Activated CD8-positive, alpha-beta T cell treated with anti-CD3 and anti-CD28 coated beads, Interleukin-2, amount 10 ng/mL, durations not matched to agents 7 days and 5 days (primary cell): ENCODE results near the gene AP3M1. TPM values are rescaled to one million over a fixed set of nuclear protein-coding genes. Genes with fewer than 3 reads are reported as not detected.

Experiments
- ATAC-seq: fragments of 150-1000 bp; cut with Tn5 transposase; one replicate; pipeline ENCODE4 v1.10.0; 2021; ENCODE audit warnings: moderate library complexity
- CTCF ChIA-PET: fragments of 350-600 bp; sonication (Branson Sonifier 250); formaldehyde crosslinking; loops from one replicate; lab custom pipeline; 2021; ENCODE audit warnings: antibody characterized with exemption; lab: Charles Lee
- POLR2A ChIA-PET: fragments of 350-600 bp; sonication (Branson Sonifier 250); formaldehyde crosslinking; loops from one replicate; lab custom pipeline; 2021; ENCODE audit warnings: antibody characterized with exemption; lab: Charles Lee
- DNase-seq: peaks from one replicate; pipeline ENCODE4 v3.0.0-alpha.2; 2020
- H3K27ac Mint-ChIP-seq: one replicate; pipeline ENCODE4 v1.8.0; 2021; ENCODE audit warnings: mild to moderate bottlenecking, mixed read lengths
- H3K27me3 Mint-ChIP-seq: one replicate; pipeline ENCODE4 v1.8.0; 2021; ENCODE audit warnings: low read depth, mixed read lengths
- H3K36me3 Mint-ChIP-seq: one replicate; pipeline ENCODE4 v1.8.0; 2021; ENCODE audit warnings: low read depth, mixed read lengths
- H3K4me1 Mint-ChIP-seq: one replicate; pipeline ENCODE4 v1.8.0; 2021; ENCODE audit warnings: low read depth, mixed read lengths
- H3K4me3 Mint-ChIP-seq: one replicate; pipeline ENCODE4 v1.8.0; 2021; ENCODE audit warnings: mild to moderate bottlenecking, mixed read lengths
- H3K9me3 Mint-ChIP-seq: one replicate; pipeline ENCODE4 v1.8.0; 2022; ENCODE audit warnings: mixed read lengths; ENCODE audit not compliant: insufficient read depth
- total RNA-seq, 2 experiments: library from RNA; stranded (reverse); gene quantifications; one replicate each; pipeline ENCODE4 v1.2.3, GENCODE V29; 2021

The AP3M1 gene
- total RNA-seq, 2 experiments from 2014 or later: 44.2 to 49.1 TPM

DNA sequence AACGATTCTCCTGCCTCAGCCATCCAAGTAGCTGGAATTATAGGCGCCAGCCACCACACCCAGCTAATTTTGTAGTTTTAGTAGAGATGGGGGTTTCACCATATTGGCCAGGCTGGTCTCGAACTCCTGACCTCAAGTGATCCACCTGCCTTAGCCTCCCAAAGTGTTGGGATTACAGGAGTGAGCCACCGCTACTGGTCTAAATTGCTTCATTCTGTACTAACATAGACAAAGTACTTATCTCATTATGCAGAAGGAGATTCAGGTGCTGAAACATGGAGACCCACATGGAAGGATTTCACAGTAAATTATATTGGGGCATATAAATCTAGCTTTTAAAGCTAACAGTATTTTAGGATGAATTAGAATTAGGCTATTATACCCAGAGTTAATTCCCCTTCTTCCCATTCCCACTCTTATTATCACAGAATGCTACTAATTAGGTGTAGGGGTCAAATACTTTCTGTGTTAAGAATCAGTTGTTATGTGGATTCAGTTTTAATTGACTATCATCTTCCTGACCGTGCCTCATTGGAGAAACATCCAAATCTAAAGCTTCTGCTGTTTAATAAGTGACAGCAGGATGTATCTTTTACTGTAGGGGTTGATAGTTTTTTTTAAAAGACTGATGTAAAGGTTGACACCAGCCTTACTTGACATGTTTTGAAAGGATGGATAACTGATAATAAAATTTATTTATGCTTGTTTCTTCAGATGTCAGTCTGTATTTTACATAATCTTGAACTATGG lies 27.6 kb upstream of the AP3M1 start:
- no peaks in the 10 kb centered on the region for H3K36me3 Mint-ChIP-seq
- POLR2A ChIA-PET: interaction anchor here (0.8 to 3.4 kb wide), 3 partner anchors 12 to 28 kb away, joined by 3 to 20 read pairs (median 16); partner anchors contain the start of genes ADK and AP3M1
- ATAC-seq: no peak
- DNase-seq: no peak
- CTCF ChIA-PET: interaction anchor here (0.8 to 2.1 kb wide), 7 partner anchors 11 to 238 kb away, joined by 3 to 11 read pairs (median 3); partner anchors contain the start of genes ADK and AP3M1
- peaks cover 39% of the 10 kb centered on the region for H3K4me1 Mint-ChIP-seq
- H3K9me3 Mint-ChIP-seq: no peaks in the 10 kb centered on the region
- H3K27me3 Mint-ChIP-seq: no peaks in the 10 kb centered on the region
- H3K4me3 Mint-ChIP-seq: peak overlapping the region; percentile 28
- H3K27ac Mint-ChIP-seq: no peak overlapping the region

DNA sequence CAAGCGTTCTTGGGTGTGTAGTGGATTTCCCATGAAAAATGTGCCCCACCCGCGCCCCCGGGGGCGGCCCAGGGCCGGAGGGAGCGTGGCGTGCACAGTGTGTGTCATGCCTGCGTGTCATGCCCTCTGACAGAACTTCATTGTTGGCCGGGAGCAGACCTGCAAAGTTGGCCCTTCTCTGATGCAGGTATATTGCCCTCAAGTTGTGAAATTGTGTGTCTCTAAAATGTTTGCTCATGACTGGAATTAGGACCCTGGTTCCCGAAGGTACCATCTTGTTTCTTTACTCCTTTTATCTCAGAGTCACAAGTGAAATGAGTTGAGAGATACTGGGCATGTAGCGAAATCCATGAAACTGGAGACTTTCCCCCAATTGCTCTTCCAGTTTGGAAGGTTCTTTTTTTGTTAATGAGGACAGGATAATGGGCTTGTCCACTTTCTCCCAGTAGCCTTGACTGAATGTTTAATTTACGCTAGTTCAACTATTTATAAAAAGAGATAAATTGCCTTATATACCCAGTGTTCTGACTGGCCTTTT lies 26.6 kb upstream of the AP3M1 start:
- POLR2A ChIA-PET: interaction anchor here (0.6 to 3.4 kb wide), 4 partner anchors 10 to 27 kb away, joined by 3 to 20 read pairs (median 10); partner anchors contain the start of genes ADK and AP3M1
- CTCF ChIA-PET: interaction anchor here (0.8 to 2.1 kb wide), 6 partner anchors 12 to 237 kb away, joined by 3 to 11 read pairs (median 4); no protein-coding TSS in a partner anchor
- no peaks in the 10 kb centered on the region for H3K9me3 Mint-ChIP-seq
- peak overlapping the region; percentile 91 for H3K4me3 Mint-ChIP-seq
- DNase-seq (peak; percentile 53), ATAC-seq (no peak)
- H3K27me3 Mint-ChIP-seq: no peaks in the 10 kb centered on the region
- no peaks in the 10 kb centered on the region for H3K36me3 Mint-ChIP-seq
- H3K27ac Mint-ChIP-seq: peak overlapping the region; percentile 97
- H3K4me1 Mint-ChIP-seq: peaks cover 39% of the 10 kb centered on the region

DNA sequence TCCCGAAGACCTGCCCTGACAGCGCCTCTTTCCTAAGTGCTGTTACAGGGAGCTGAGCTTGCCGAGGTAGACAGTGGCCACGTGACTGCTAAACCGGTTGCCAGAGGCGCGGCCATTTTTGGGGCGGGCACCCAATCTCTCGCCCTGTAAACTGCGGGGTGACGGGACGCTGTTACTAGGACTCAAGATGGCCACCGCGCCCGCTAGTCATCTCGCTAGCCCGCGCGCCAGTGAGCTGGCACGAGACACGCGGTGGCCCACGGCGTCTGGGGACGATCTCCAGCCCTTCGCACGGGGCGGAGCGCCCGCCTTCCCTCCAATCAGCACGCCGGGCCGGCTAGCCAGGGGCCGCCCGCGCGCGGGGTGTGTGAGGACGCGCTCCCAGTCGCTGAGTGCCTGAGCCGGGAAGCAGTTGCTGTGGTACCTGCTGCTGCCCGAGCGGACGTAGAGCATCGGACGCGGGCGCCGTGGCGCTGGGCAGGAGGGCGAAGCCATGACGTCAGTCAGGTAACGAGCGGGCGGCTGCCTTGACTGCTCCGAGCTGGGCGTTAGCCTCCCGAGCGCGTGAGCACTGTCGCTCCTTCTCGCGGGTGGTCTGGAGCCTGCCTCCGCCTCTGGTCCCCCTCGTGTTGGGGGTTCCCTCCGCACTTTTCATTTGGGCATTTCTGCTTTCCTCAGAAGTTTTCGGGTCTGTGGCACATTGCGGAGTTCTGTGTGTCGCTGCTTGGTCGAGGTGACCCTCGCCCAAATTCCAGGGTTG lies 25.9 kb upstream of the AP3M1 start:
- H3K36me3 Mint-ChIP-seq: no peaks in the 10 kb centered on the region
- peak overlapping the region; percentile 97 for H3K27ac Mint-ChIP-seq
- H3K27me3 Mint-ChIP-seq: no peaks in the 10 kb centered on the region
- no peaks in the 10 kb centered on the region for H3K9me3 Mint-ChIP-seq
- ChIA-PET POLR2A (interaction anchor here (0.5 to 3.4 kb wide), 8 partner anchors 9 to 475 kb away, joined by 3 to 20 read pairs (median 4); partner anchors contain the start of genes ADK and AP3M1), CTCF (interaction anchor here (0.7 kb wide), 1 partner anchor 30 kb away, joined by 3 read pairs; no protein-coding TSS in a partner anchor)
- peak; percentile 96 for ATAC-seq
- peaks cover 33% of the 10 kb centered on the region for H3K4me1 Mint-ChIP-seq
- H3K4me3 Mint-ChIP-seq: peak overlapping the region; percentile 91
- DNase-seq: peak; percentile 98

DNA sequence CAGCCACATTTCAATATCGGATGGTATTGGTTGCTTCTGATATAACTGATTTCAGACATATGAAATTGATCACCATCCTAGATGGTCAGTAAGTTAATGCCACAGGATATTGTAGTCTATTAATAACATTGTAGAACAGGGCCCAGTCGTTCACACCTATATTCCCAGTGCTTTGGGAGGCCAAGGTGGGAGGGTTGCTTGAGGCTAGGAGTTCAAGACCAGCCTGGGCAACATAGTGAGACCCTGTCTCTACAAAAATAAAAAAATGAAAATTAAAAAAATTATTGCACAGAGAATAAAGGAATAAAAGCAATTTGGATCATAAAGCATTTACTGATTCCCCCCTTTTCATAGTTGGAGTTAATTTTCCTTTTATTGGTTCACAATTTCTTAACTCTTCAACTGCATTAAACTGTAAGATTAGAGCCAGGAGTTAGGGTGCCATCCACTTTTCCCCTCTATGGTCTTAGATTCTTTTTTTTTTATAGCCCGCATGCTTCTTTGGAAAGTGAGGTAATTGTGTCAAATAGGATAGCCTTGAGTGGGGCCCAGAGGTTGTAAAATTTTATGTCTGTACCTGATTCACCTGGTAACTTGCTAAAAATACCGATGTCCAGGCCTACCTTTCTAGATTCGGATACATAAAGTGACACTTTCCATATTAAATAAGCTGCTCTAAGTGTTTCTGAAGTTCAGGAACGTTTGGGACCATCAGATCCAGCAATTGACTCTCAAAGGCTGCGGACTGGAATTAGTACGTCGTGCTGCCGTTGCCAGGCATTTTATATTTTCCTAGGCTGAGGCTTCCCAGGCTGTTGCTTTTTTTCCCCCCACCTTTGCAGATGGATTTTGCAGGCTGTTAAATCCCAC lies 25.1 kb upstream of the AP3M1 start:
- ChIA-PET CTCF (interaction anchor here (0.7 to 1.0 kb wide), 2 partner anchors 29 to 1055 kb away, joined by 3 read pairs; no protein-coding TSS in a partner anchor), POLR2A (interaction anchor here (0.8 to 3.4 kb wide), 7 partner anchors 8 to 53 kb away, joined by 3 to 20 read pairs (median 4); partner anchors contain the start of genes ADK and AP3M1)

DNA sequence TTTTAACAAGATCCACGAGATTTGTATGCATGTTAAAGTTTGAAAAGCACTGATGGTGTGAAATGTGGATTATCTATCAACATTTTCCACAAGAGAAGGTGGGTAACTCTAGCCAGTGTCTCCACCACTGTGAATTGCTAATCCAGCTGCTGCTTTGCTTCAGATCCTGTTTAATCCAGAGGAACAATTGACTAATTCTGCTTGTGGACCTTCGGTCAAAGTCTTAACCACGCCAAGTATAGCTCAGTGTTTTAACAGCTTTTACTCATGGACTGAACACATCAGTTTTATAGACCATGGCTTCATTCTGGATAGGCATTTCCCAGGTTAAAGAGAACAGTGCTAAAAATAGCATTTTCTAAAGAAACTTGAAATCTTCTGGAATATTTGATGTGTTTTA lies 23.9 kb upstream of the AP3M1 start:
- no peaks in the 10 kb centered on the region for H3K9me3 Mint-ChIP-seq
- H3K4me1 Mint-ChIP-seq: peaks cover 31% of the 10 kb centered on the region
- no peak for DNase-seq
- no peaks in the 10 kb centered on the region for H3K27me3 Mint-ChIP-seq
- POLR2A ChIA-PET: interaction anchor here (0.6 kb wide), 1 partner anchor 208 kb away, joined by 3 read pairs; no protein-coding TSS in a partner anchor
- peaks cover 1% of the 10 kb centered on the region for H3K36me3 Mint-ChIP-seq
- CTCF ChIA-PET: interaction anchor here (1.0 kb wide), 1 partner anchor 1056 kb away, joined by 3 read pairs; no protein-coding TSS in a partner anchor
- no peak overlapping the region for H3K4me3 Mint-ChIP-seq
- H3K27ac Mint-ChIP-seq: no peak overlapping the region
- ATAC-seq: no peak

More for the DNA sequence above, 25.1 kb upstream of the AP3M1 start:
- Mint-ChIP-seq H3K4me3 (peak overlapping the region; percentile 91), H3K9me3 (no peaks in the 10 kb centered on the region), H3K27me3 (no peaks in the 10 kb centered on the region), H3K4me1 (peaks cover 32% of the 10 kb centered on the region), H3K27ac (peak overlapping the region; percentile 97), H3K36me3 (peaks cover 1% of the 10 kb centered on the region)
- no peak for DNase-seq
- no peak for ATAC-seq

DNA sequence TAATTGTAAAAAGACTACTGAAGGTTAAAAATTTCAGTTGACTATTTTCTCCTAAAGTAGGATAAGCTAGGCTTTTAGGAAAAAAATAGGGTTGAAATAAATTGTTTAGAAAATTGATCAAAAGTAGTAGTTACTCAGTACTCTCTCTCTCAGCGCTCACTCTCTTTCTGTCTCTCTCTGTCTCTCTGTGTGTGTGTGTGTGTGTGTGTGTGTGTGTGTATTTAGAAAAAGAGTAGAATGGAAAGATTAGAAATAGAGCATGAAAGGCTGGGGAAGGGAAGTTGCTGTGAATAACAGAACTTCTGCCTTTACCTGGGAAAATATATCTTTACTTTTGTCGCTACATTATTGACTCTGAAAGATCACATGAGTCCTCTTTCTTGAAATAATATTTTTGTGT lies 21.0 kb upstream of the AP3M1 start:
- no peaks in the 10 kb centered on the region for H3K9me3 Mint-ChIP-seq
- DNase-seq (no peak), ATAC-seq (no peak)
- no peaks in the 10 kb centered on the region for H3K27me3 Mint-ChIP-seq
- CTCF ChIA-PET: interaction anchor here (0.7 to 0.8 kb wide), 2 partner anchors 14 to 20 kb away, joined by 4 read pairs; partner anchors contain the start of gene ADK
- H3K4me3 Mint-ChIP-seq: no peak overlapping the region
- POLR2A ChIA-PET: interaction anchor here (0.6 to 0.9 kb wide), 2 partner anchors 21 to 162 kb away, joined by 3 read pairs; partner anchors contain the start of genes ADK and AP3M1
- peaks cover 1% of the 10 kb centered on the region for H3K36me3 Mint-ChIP-seq
- H3K4me1 Mint-ChIP-seq: peaks cover 27% of the 10 kb centered on the region
- H3K27ac Mint-ChIP-seq: no peak overlapping the region

DNA sequence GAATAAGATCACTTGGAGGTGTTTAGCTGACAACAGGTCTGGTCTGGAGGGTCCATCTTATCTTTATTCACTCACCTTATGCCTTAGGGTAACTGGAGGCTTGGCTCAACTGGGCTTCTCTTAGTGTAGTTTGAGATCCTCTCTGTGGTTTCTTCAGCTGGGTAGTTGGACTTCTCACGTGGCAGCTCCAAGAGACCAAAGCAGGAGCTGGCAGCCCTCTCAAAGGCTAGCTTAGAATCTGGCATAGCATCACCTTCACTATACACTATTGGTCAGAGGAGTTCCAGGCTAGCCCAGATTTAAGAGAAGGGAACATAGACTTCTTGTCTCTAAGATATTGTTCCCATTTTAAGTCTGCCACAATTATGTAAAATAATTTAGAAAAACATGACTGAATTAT lies 16.8 kb upstream of the AP3M1 start:
- H3K4me3 Mint-ChIP-seq: no peak overlapping the region
- ATAC-seq (no peak), DNase-seq (no peak)
- ChIA-PET POLR2A (interaction anchor here (0.9 to 2.5 kb wide), 3 partner anchors 9 to 17 kb away, joined by 3 to 10 read pairs (median 5); partner anchors contain the start of genes ADK and AP3M1), CTCF (interaction anchor here (1.4 to 2.0 kb wide), 3 partner anchors 10 to 67 kb away, joined by 4 to 11 read pairs (median 4); no protein-coding TSS in a partner anchor)
- no peaks in the 10 kb centered on the region for H3K27me3 Mint-ChIP-seq
- H3K27ac Mint-ChIP-seq: no peak overlapping the region
- H3K36me3 Mint-ChIP-seq: peaks cover 3% of the 10 kb centered on the region
- no peaks in the 10 kb centered on the region for H3K9me3 Mint-ChIP-seq
- peaks cover 35% of the 10 kb centered on the region for H3K4me1 Mint-ChIP-seq

DNA sequence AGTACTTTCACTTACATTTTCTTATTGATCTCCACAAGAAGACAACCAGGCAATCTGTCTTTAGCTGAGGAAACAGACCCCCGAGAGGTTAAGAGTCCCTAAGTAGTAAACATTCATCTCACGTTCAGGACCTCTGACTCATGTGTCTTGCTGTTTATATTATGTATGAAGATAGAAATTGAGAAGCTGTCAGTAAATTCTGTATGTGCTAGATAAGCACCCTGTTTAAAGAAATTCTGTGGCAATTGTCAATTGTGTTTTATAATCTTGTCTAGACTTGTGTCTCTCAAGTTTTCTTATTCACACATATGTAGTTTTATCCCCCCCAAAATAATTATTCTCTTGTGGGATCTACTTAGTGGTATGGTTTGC lies 14.9 kb upstream of the AP3M1 start:
- ATAC-seq: no peak
- H3K9me3 Mint-ChIP-seq: no peaks in the 10 kb centered on the region
- H3K27ac Mint-ChIP-seq: no peak overlapping the region
- no peak for DNase-seq
- H3K4me3 Mint-ChIP-seq: no peak overlapping the region
- ChIA-PET CTCF (interaction anchor here (1.2 to 1.5 kb wide), 4 partner anchors 14 to 225 kb away, joined by 4 read pairs; partner anchors contain the start of gene ADK), POLR2A (interaction anchor here (1.0 to 1.3 kb wide), 3 partner anchors 11 to 15 kb away, joined by 3 to 6 read pairs (median 4); no protein-coding TSS in a partner anchor)
- peaks cover 33% of the 10 kb centered on the region for H3K4me1 Mint-ChIP-seq
- H3K27me3 Mint-ChIP-seq: no peaks in the 10 kb centered on the region
- peaks cover 2% of the 10 kb centered on the region for H3K36me3 Mint-ChIP-seq

DNA sequence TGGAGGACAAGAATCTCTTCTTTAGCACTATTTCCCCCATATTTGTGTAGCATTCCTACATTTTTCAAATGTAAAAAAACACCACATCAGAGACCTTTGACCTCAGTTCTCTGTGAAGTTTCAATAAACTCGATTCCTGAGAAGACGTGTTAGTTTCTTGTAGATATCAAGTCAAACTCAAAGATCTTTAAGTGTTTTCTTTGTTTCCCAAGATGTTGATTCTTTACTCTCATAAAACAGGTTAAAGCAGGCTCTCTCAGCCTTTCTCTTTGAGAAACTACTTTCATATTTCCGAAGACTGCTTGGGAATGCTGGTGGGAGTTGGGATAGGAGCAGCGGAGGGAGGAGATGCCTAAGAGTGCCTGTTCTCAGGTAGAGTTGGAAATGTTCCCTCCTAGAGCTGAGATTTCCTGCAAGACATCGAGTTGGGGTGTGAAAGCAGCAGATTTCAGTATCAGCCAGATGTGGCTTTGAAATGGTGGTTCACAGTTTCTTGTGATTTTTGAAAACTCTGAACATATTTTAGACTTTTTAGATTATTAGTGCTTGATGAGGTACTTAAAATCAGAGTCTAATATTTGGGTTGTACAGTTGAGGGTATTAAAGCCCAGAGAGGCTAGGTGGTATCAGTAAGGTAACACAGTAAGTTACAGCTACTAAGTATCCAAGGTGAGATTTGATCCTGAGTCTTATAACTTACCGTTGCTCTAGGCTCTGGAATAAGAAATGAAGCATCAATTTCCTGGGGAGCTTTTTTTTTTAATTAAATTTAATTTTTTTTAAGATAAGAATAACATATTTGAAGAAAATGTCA lies 14.3 kb upstream of the AP3M1 start:
- no peaks in the 10 kb centered on the region for H3K9me3 Mint-ChIP-seq
- peaks cover 2% of the 10 kb centered on the region for H3K36me3 Mint-ChIP-seq
- no peak overlapping the region for H3K4me3 Mint-ChIP-seq
- ATAC-seq (no peak), DNase-seq (no peak)
- CTCF ChIA-PET: interaction anchor here (1.2 to 1.5 kb wide), 4 partner anchors 14 to 224 kb away, joined by 4 read pairs; partner anchors contain the start of gene ADK
- POLR2A ChIA-PET: interaction anchor here (1.0 kb wide), 2 partner anchors 13 to 15 kb away, joined by 3 to 6 read pairs; no protein-coding TSS in a partner anchor
- no peak overlapping the region for H3K27ac Mint-ChIP-seq
- peaks cover 33% of the 10 kb centered on the region for H3K4me1 Mint-ChIP-seq
- H3K27me3 Mint-ChIP-seq: no peaks in the 10 kb centered on the region
